COLO668 (cell line): Measurements from ENCODE around the gene AAR2.
A peak's percentile ranks its signal among the peaks of the same experiment; 100 is the strongest.

ENCODE experiments used
- DNase-seq: peaks from one replicate; lab custom pipeline; 2025; ENCODE audit not compliant: unreplicated experiment; lab: John Stamatoyannopoulos, UW

AAR2 gene

DNA sequence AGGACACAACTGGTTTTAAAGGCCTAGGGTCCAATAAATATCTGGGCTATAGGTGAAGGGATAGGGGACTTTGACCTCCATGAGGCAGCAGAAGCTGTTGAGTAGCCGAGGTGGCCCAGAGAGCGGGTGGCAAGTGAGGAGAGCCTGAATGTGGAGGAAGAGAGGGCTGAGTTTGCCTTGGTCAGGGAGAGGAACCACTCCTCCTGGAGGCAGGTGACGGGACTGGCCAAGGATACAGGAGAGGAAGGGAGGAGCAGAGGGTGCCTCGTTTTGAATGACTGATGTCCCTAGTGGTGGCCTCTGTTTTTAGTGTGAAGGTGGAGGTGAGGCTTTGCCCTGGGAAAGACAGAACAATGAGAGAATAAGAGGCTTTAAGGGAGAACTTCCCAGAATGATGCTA lies 19.1 kb upstream of the AAR2 start:
- DNase-seq = peak; percentile 15

DNA sequence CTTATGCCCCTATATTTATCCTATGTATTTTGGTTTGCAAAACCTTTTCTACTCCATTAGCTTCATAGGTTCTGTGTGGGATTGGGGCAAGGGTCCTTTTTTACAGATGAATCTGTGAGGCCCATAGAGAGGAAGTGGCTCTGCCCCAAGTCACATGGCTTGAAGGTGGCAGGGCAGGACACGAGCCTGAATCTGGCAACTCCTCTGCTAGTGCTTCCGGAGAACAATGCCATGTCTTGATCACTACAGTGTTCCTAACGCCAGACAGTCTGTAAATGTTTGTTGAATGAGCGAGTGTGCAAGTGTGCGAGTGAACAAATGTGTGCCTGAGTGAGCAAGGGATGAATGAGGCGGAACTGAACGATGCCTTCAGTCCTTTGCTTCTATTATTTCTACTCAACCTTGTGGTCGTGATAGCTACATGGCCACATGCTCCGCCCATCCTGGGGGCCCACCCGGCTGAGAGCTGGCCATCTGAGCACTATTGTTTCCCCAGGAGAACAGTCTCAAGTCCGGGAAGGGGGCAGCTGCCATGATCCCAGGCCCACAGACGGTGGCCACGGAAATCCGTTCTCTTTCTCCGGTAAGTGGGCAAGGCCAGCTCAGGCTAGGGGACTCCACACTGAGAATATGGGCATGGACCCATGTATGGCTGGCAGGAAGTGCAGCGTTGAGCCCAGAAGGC lies 17.8 kb upstream of the AAR2 start:
- DNase-seq = no peak

DNA sequence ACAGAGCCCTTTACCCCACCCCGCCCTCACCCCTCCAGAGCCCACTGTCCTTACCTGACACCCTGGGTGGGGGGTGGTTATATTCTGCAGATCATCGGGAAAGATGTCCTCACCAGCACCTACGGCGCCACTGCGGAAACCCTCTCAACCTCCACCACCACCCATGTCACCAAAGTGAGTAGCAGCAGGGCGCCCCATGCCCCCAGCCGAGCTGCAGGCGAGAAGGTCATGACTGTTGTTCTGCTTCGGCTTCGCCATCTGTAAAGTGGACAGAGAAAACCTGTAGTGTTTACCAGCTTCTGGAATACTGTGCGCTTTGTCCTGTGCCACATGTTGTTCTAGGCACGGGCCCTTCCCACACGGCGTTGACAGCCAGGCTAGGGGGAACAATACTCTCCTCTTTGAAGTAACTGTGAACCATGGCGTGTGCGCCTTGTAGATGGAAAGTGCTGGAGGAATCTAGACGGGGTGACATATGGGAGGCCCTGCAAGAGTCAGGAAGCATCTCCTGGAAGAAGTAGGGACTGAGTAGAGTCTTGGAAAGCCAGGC lies 16.5 kb upstream of the AAR2 start:
- no peak for DNase-seq

DNA sequence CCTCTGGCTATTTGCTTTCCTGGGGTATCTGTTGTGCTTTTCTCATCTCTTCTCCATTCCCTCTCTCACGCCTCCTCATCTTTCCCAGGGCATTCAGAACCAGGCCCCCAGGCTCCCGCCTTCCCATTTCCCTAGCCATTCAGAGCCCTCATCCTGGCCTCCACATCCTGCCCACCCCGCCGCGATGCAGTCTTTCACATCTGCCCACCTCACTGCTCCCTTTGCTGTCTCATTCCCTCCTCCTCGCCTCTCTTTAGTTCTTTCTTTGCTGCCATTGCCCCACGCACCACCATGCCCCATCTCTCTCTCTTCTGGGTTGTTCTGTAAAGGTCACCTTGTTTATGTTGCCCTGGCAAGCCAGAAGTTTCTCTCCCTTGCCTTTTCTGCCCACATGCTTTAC lies 10.6 kb upstream of the AAR2 start:
- no peak for DNase-seq

DNA sequence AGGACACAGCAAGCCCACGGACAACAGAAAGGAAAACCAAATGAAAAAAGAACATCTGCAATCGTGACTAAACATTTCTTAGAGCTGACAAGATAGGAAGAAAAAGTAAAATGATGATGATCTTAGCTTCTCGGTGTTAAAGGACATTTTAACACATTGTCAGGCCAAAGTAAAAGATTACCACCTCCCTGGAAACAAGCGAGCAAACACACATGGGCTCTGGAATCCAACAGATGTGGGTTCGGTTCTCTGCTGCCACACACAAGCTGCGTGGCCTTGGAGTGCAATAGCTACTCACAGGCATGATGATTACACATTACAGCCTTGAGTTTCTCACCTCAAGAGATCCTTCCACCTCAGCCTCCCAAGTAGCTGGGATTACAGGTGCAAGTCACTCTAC lies 7.5 kb upstream of the AAR2 start:
- no peak for DNase-seq

DNA sequence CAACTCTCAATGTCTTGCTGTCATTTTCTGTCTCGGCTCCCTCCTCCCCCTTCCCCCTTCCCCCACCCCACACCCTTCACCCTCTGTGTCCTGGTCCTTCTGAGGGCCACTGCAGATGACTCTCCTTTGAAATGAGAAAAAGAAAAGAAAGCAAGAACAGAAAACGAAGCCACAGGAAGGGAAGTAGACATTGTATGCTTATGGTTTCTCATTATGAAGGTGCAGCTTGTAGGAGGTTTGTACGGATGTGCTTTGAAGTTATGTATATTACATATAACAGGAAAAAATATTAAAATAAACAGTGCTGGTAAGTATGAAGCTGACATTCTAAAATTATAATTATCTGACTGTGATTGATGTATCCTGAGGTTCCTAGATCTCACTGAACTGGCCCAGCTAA lies 6.3 kb upstream of the AAR2 start:
- DNase-seq = no peak

DNA sequence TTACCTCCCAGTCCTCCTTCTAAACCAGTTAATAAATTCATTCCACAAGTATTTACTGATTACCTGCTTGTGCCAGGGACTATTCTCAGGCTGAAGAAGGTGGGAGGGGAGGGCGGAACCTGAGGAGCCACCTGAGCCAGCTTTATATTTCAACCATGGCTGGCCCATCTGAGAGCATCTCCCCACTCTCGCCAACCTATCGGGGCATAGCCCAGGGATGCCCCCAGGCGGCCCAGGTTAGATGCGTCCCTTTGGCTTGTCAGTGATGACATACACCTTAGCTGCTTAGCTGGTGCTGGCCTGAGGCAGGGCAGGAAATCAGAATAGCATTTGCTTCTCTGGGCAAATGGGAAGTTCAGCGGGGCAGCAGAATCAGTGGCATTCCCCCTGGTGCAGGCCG lies 4.9 kb upstream of the AAR2 start:
- DNase-seq = no peak

DNA sequence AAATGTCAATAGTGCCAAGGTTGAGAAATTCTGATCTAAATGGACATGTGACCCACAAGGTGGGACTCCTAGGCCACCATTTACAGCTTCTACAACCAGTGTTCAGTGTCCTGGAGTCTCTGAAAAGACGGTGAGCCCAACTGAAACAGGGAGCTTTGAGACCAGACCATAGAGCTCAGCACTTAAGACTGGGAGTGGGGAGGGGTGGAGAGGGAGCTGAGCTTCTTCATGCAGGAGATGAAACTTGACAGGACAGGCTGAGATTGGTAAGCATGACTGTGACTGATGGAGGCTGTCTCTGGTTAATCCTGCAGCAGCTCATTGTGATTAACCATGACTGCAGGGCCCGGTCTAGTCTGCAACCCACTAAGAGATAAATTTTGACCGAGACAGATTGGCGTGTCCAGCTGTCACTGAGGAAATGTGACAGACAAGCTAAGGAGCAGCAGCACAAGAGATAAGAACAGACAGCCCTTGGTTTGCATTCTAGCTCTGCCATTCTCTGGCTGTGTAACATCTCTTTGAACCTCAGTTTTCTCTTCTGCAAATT lies 1.4 kb upstream of the AAR2 start:
- no peak for DNase-seq

DNA sequence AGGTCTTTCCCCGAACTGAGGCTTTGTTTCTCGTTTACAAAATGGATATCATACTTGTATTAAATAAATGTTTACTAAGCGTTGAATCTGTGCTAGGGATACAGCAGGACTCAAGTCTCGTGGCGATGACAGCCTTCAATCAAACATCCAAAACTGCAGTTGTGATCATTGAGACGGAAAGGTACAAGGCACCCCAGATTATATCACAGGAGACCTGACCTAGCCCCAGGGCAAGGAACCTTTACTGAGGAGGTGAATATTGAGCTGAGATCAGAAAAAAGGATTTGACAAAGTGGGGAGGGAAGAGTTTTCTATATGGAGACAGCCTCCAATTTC lies 476 bp downstream of the AAR2 start:
- no peak for DNase-seq

DNA sequence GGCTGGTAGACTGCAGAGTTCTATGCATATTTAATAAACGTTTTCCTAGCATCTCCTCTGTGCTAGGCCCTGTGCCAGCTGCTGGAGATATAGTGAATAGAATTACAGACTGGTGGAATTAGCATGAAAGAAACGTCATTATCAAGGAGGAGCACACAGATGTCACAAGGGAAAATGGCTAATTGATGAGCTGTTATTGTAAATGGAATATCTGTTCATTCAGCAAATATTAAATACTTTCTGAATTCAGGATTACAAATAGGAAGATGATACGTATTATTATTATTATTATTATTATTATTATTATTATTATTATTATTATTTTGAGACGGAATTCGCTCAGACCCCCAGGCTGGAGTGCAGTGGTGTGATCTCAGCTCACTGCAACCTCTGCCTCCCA lies 1.2 kb downstream of the AAR2 start:
- no peak for DNase-seq

DNA sequence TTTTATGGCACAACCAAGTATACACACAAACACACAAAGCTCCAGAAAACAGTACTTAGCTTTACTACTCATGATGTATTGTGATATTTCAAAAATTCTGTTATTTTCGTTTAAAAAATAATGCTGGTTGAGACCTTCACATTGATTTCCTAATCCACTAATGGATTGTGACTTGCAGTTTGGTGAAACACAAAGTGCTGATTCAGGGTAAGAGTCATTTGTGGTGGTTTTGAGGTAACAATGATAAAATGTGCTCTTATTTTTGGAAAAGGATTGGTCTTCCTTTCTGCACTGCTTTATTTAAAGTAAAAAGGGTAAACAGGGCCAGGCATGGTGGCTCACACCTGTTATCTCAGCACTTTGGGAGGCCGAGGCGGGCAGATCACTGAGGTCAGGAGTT lies 1.9 kb downstream of the AAR2 start:
- DNase-seq = no peak

DNA sequence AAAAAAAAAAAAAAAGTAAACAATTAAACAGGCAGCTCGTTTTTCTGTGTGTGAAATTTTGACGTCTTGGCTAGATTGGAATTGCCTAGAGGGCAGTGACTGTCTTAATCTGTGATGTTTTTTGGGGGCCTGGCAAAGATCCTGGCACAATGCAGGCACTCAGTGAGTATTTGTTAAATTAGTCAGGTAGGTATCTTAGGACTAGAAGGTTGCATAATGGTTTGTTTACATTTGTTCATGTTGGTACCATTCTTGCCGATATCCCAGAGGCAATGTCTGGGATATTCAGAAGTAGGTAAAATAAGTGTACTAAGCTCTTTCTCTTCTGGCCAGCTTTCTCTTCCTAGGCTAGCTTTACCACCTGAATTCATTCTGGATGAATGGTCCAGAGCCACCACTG lies 2.5 kb downstream of the AAR2 start:
- DNase-seq = no peak

DNA sequence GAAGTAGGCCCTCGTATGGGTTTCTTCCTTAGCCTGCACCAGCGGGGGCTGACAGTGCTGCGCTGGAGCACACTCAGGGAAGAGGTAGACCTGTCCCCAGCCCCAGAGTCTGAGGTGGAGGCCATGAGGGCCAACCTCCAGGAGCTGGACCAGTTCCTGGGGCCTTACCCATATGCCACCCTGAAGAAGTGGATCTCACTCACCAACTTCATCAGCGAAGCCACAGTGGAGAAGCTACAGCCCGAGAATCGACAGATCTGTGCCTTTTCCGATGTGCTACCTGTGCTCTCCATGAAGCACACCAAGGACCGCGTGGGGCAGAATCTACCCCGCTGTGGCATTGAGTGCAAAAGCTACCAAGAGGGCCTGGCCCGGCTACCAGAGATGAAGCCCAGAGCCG lies 3.8 kb downstream of the AAR2 start:
- no peak for DNase-seq

DNA sequence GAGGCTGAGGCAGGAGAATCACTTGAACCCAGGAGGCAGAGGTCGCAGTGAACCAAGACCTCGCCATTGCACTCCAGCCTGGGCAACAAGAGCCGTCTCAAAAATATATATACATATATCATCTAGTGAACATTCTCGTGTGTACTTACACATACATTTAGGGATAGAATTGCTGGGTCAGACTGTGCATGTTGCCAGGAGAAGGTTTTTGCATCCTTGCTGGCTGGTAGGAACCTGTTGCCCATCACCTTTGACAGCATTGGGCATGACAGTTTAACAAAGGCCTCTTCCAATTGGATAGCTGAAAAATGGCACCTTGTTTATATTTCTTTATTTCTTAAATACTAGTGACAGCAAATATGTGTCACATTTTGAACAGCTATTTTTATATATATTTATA lies 5.4 kb downstream of the AAR2 start:
- no peak for DNase-seq

DNA sequence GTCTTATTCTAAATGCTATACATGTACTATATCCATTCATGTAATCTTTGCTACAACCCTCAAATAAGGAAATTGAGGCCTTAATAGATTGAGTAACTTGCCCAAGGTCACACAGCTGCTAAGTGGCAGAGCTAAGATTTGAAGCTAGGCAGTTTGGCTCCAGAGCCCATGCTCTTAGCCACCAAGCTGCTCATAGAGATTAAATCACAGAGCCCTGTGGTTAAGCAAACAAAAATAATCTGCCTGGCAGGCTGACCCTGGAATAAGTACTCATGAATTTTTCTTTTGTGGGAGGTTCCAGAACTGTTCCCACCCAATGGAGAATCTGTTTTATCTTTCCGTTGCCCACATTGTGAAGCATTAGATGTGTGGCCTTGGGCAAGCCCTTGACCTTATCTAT lies 7.4 kb downstream of the AAR2 start:
- DNase-seq = no peak

DNA sequence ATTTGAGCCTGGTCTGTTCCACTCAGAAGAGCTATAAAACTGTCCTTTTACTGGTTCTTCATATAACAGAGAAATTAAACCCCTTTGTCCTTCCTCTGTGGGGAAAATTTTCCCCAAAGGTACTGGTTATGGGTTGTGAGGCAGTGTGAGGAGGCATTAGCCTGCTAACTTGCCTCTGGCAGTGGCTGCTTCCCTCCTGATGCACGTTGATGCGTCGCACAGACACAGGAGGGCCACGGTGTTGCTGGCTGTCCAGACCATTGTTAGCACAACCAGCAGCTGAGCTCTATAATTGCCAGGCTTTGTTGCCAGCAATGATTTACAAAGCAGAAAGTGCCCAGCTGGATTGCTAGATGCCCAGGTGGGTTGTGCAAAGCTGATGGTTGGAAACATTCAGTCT lies 10.1 kb downstream of the AAR2 start:
- no peak for DNase-seq

DNA sequence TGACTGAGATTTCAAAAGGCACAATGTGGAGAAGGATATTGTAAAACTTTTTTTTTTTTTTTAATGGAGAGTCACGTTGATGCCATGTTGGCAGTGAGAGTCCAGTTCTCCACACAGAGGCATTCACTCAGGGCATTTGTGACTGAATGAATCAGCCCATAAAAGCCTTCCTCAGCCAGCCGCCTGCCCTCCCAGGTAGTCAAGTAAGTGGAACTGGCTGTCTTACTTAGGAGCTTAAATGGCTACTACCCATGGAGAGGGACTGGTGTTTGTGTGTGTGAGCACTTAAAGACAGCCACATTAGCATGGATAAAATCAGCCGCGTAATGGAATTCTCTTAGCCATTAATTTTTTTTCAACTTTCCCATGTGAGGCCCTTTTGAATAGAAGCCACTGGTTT lies 12.6 kb downstream of the AAR2 start:
- DNase-seq = no peak

DNA sequence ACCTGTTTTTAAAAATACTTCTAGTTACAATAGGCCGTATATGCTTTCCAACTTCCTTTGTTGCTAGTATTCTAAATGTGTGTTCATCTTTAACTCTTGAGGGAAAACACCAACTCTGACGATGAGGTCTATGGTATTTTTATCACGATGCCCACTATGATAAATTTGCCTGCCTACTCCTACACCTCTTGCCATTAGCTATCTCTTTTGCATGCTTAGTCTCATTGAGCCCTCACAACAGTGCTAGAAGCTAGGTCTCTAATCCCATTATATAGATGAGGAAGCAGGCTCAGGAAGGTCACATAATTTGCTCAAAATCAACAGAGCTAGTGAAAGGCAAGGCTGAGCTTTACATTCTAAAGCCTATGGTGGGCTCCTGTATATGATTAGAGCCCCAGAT lies 13.2 kb downstream of the AAR2 start:
- no peak for DNase-seq

DNA sequence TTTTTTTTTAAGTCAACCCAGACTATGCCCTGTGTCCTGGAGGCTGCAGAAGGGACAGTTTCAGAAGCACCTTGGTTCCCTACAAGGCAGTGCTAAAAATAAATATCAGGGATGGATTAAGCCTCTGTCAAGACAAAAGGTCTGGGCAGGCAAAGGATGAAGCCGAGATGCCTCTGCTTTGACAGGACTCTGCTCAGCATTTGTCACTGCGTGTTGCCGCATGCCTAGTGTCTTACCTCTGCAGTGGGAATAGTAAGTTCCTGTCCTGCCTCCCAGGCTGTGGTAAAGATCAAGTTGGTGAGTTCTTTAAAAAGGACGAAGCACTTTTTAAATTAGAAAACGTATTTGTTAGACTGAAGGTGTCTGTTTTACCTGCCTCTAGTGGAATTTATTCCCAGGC lies 15.1 kb downstream of the AAR2 start:
- DNase-seq = no peak

DNA sequence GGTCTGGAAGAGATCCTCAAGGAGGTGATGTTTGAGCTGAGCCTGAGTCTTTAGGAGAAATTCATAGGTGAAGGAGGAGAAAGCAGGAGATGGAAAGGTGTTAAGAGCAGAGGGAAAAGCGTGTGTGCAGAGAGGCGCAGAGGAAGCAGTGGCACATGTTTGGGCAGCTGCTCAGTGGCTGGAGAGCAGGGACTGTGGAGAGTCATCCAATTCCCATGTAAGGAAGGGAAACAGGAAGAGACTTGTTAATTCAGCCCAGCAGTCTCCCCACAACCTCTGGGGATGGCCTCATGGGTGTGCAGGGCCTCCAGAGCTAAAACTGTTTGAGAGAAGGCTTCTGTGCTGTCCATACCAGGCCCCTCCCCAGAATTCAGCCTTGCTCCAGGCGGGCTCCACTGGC lies 16.2 kb downstream of the AAR2 start:
- no peak for DNase-seq

DNA sequence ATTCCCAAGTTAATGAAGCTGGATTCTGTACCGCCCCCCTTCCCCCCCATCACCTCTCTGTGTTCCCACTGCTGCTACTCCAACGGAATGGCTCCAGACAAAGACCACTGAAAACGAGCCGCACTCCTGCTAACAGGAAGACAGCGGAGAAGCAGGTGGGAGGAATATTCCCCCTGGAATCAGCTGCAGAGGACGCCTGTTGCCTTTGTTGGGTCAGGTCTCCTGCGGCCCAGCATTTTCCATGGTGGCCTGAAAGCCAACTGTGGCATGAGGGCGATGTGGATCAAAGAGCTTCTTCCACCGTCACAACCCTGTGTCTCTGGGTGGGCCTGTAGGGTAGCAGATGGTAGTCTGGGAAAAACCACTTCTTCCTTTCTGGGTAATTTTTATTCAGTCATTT lies 16.8 kb downstream of the AAR2 start:
- DNase-seq = no peak

DNA sequence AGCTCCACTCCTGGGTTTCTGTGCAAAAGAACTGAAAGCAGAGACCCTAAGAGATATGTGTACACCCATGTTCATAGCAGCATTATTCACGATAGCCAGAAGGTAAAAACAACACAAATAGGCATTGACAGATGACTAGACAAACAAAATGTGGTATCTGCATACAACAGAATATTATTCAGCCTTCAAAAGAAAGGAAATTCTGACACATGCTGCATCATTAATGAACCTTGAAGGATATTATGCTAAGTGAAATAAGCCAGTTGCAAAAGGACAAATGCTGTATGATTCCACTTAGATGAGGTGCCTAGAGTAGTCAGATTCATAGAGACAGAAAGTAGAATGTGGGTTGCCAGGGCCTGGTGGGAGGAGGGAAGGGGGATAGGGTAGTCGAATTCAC lies 17.8 kb downstream of the AAR2 start:
- DNase-seq = no peak

DNA sequence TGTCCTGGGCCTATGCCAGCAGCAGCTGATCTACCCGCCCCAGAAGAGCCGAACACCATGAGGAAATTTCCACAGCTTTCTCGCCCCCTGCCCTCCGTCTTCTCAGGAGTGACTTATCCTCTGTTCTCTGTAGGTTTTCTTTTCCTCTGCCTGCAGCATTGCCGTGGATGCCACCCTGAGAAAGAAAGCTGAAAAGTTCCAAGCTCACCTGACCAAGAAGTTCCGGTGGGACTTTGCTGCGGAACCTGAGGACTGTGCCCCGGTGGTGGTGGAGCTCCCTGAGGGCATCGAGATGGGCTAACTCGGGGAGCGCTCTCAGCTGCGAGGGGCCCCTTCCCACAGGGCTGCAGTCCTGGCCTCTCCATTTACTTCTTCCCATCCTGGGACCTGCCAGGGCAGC lies 19.2 kb downstream of the AAR2 start:
- no peak for DNase-seq
